CD4-positive, CD25-positive, alpha-beta regulatory T cell (primary cell): Measurements from ENCODE around the gene KLF11. TPM values are rescaled to one million over a fixed set of nuclear protein-coding genes. Genes with fewer than 3 reads are reported as not detected.
A peak's percentile ranks its signal among the peaks of the same experiment; 100 is the strongest.

ENCODE experiments used
- ATAC-seq, 2 donors: fragments of 150-1000 bp; cut with Tn5 transposase; one replicate each; pipeline ENCODE4 v1.10.0; 2021; ENCODE audit warnings: low read depth in 2 of 2, moderate number of reproducible peaks in 2 of 2, moderate library complexity in 1 of 2
- DNase-seq, 3 donors: peaks; one replicate each; pipeline versions ENCODE4 v3.0.0 to v3.0.0-alpha.2; 2012 to 2022; ENCODE audit warnings: mixed read lengths in 1 of 3
- H3K27ac ChIP-seq: one replicate; pipeline ENCODE4 v1.7.0; 2013; ENCODE audit warnings: mild to moderate bottlenecking, low read length; ENCODE audit not compliant: insufficient read depth, poor library complexity, severe bottlenecking
- H3K27me3 ChIP-seq: one replicate; pipeline ENCODE4 v1.7.0; 2013; ENCODE audit warnings: low read length; ENCODE audit not compliant: control insufficient read depth, insufficient read depth
- H3K36me3 ChIP-seq: one replicate; pipeline ENCODE4 v1.7.0; 2013; ENCODE audit warnings: mild to moderate bottlenecking, low read length, moderate library complexity; ENCODE audit not compliant: control insufficient read depth, insufficient read depth
- H3K4me1 ChIP-seq: 2 replicates; pipeline ENCODE4 v1.7.0; 2013; ENCODE audit warnings: mild to moderate bottlenecking, low read length; ENCODE audit not compliant: insufficient read depth, control insufficient read depth, poor library complexity, severe bottlenecking
- H3K4me3 ChIP-seq: one replicate; pipeline ENCODE4 v1.7.0; 2013; ENCODE audit warnings: low read depth, mild to moderate bottlenecking, low read length, moderate library complexity
- H3K9me3 ChIP-seq, 2 experiments: 1 replicate in 1 of 2; 2 replicates in 1 of 2; pipeline ENCODE4 v1.7.0; 2013; ENCODE audit warnings: low read length in 2 of 2, mild to moderate bottlenecking in 1 of 2, moderate library complexity in 1 of 2; ENCODE audit not compliant: control insufficient read depth in 2 of 2
- H3K27ac Mint-ChIP-seq, 3 donors: one replicate each; pipeline ENCODE4 v1.8.0; 2020 to 2022; ENCODE audit warnings: mild to moderate bottlenecking in 3 of 3, mixed read lengths in 3 of 3, moderate library complexity in 2 of 3
- H3K27me3 Mint-ChIP-seq: one replicate; pipeline ENCODE4 v1.8.0; 2022; ENCODE audit warnings: mild to moderate bottlenecking, mixed read lengths
- H3K36me3 Mint-ChIP-seq: one replicate; pipeline ENCODE4 v1.8.0; 2020; ENCODE audit warnings: mixed read lengths
- H3K4me1 Mint-ChIP-seq, 4 donors: one replicate each; pipeline ENCODE4 v1.8.0; 2020 to 2022; ENCODE audit warnings: mixed read lengths in 4 of 4, mild to moderate bottlenecking in 1 of 4
- H3K4me3 Mint-ChIP-seq, 4 donors: one replicate each; pipeline ENCODE4 v1.8.0; 2020 to 2022; ENCODE audit warnings: mild to moderate bottlenecking in 4 of 4, mixed read lengths in 4 of 4, moderate library complexity in 3 of 4
- H3K9me3 Mint-ChIP-seq, 7 donors: one replicate each; pipeline ENCODE4 v1.8.0; 2020 to 2022; ENCODE audit warnings: mixed read lengths in 7 of 7, mild to moderate bottlenecking in 3 of 7, moderate library complexity in 2 of 7
- polyA plus RNA-seq, 4 donors: library from polyadenylated mRNA; unstranded; fragments of 300-500 nt; fragmentation: Illumina TruSeq; gene quantifications; one replicate each; pipeline ENCODE4 v1.2.3, GENCODE V29; 2021
- total RNA-seq: library from RNA; stranded (reverse); gene quantifications from one replicate; pipeline ENCODE4 v1.2.3, GENCODE V29; 2022

The KLF11 gene
- total and polyA plus RNA-seq, 5 donors from 2014 or later = 5.9 to 38.9 (median 11.8) TPM

DNA sequence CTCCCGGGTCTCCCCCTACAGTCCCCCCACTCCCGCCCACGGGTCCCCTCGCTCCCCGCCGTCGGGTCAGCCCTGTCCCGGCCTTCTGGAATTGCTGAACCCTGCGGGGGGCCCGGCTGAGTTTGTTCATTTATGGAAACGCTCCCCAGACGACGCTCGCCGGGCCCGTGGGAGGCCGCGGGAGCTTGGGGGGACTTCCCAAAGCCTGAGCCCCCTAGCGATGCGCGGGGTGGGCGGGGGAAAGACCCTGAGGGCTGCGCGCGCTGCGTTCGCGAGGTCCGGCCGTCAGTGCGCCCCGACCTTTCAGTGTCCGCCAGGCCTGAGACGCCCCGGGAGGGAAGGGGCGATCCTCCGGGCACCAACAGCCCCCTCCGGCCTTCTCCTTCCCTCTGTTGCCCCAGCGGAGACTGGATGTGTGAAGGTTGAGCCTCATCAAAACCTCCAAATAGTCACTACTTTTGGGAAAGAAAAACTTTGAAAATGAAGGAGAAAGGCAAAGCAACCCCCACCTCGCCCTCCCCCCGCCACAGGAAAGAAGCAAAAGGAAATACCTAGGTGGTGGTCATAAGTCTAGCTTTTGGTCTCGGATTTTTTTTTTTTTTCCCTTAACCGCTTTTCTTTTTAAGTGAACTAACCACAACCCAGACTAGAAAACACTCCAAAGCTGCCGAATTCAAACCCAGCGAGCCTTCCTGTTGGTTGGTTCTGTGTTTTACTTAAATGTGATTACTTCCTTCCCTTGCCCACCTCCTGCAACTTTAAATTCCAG lies 37.4 kb downstream of the KLF11 start:
- H3K27me3 Mint-ChIP-seq = peaks cover 73% of the 10 kb centered on the region
- H3K36me3 Mint-ChIP-seq = no peaks in the 10 kb centered on the region
- H3K36me3 ChIP-seq = no peaks in the 10 kb centered on the region
- peak overlapping the region; percentile 58 for H3K4me3 ChIP-seq
- H3K4me3 Mint-ChIP-seq = peak overlapping the region; percentile 74 to 81 (median 80)
- H3K9me3 Mint-ChIP-seq = peaks cover 0 to 1% (median 0%) of the 10 kb centered on the region in 7 donors
- H3K27ac Mint-ChIP-seq = peak overlapping the region in 1 of 3 donors; percentile 63
- H3K4me1 Mint-ChIP-seq = peaks cover 6 to 22% (median 15%) of the 10 kb centered on the region in 4 donors
- peaks cover 41% of the 10 kb centered on the region for H3K27me3 ChIP-seq
- ATAC-seq = no peak
- H3K27ac ChIP-seq = no peak overlapping the region
- H3K4me1 ChIP-seq = peaks cover 23% of the 10 kb centered on the region
- H3K9me3 ChIP-seq = no peaks in the 10 kb centered on the region
- peak in 1 of 3 donors; percentile 40 for DNase-seq

DNA sequence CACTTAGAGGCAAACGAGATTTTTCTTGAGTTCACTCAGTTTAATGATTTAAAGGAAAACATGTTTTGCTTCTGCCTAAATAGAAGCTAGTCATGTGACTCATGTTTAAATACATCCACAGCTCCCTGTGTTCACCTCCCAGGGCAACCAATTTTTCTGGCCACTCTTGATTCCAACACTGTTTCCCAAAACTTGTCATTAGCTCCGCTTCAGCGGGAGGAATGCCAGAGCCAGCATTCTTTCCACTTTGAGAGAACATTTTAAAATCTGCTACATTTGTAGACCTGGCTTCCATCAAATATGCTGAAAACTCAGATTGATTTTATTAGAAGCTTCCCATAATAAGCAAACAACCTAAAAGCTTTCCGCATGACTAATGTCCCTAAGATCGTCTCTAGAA lies 39.7 kb downstream of the KLF11 start:
- peaks cover 73% of the 10 kb centered on the region for H3K27me3 Mint-ChIP-seq
- H3K27ac Mint-ChIP-seq = no peak overlapping the region
- peaks cover 35% of the 10 kb centered on the region for H3K27me3 ChIP-seq
- H3K9me3 Mint-ChIP-seq = peaks cover 0 to 1% (median 0%) of the 10 kb centered on the region in 7 donors
- no peak overlapping the region for H3K4me3 ChIP-seq
- no peak overlapping the region for H3K27ac ChIP-seq
- peaks cover 6 to 17% (median 15%) of the 10 kb centered on the region in 4 donors for H3K4me1 Mint-ChIP-seq
- no peaks in the 10 kb centered on the region for H3K36me3 ChIP-seq
- H3K36me3 Mint-ChIP-seq = no peaks in the 10 kb centered on the region
- H3K4me3 Mint-ChIP-seq = peak overlapping the region in 2 of 4 donors; percentile 29 to 89
- no peaks in the 10 kb centered on the region for H3K9me3 ChIP-seq
- ATAC-seq (no peak), DNase-seq (no peak)
- H3K4me1 ChIP-seq = peaks cover 23% of the 10 kb centered on the region

DNA sequence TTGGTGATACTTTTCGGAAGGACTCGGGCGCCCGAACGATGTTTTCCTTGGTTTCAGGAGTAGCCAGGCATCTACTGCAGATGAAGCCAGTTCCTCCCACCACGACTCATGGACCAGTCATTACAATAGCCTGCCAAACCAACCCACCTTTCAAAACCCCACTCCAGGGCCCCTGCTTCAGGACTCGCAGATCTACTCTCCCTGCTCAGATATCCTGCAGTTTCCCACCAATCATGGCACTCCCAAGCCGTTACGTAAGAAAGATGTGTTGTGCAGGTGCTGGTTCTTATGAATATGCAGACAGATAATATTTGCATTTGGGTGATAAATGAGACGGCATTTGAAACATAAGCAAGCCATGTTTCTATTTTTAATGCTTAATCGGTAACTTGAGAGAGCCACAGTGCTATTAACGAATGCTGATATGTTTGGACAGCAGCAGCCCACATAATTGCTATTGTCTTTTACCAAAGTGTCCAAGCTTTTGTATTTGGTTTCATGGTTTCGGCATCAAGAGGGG lies 40.4 kb downstream of the KLF11 start:
- no peak for DNase-seq
- no peak overlapping the region for H3K27ac ChIP-seq
- H3K36me3 ChIP-seq = no peaks in the 10 kb centered on the region
- ATAC-seq = no peak
- Mint-ChIP-seq H3K27me3 (peaks cover 70% of the 10 kb centered on the region), H3K4me3 (peak overlapping the region in 1 of 4 donors; percentile 15), H3K27ac (peak overlapping the region in 1 of 3 donors; percentile 18), H3K9me3 (peaks cover 0 to 1% (median 0%) of the 10 kb centered on the region in 7 donors), H3K4me1 (peaks cover 6 to 17% (median 13%) of the 10 kb centered on the region in 4 donors), H3K36me3 (no peaks in the 10 kb centered on the region)
- no peak overlapping the region for H3K4me3 ChIP-seq
- peaks cover 28% of the 10 kb centered on the region for H3K27me3 ChIP-seq
- peaks cover 23% of the 10 kb centered on the region for H3K4me1 ChIP-seq
- H3K9me3 ChIP-seq = no peaks in the 10 kb centered on the region

DNA sequence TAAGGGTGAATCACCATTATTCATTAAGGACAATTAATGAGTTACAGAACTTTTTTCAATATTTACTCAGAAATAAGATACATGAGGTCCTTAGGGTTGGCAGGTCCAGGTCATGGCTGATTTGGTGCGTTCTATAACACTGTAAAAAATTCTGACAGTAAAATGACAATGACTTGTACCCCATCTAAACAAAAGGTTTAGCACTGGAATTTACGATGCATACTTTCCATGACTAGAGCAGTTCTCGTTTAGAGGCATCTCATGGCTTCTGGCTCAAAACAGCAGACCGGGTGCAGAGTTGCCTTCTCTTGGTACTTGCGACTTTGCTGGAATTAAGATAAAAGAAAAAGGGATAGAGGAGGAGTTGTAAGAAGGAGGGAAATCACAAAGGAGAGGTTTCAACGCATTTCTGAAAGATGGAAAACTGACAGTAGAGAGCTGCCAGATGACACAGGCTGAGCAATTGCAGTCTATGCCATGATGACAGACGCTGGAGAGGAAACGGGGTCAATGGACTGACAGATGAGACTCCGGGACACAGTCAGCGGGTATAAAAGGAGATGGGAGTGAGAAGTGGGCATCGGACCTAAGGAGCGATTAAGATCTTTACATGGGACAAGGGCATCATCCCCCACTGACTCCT lies 41.0 kb downstream of the KLF11 start:
- Histone ChIP-seq H3K27ac (no peak overlapping the region), H3K4me1 (peaks cover 19% of the 10 kb centered on the region), H3K4me3 (no peak overlapping the region), H3K9me3 (no peaks in the 10 kb centered on the region), H3K27me3 (peaks cover 27% of the 10 kb centered on the region), H3K36me3 (no peaks in the 10 kb centered on the region)
- ATAC-seq (no peak), DNase-seq (no peak)
- peaks cover 0 to 1% (median 0%) of the 10 kb centered on the region in 7 donors for H3K9me3 Mint-ChIP-seq
- H3K27me3 Mint-ChIP-seq = peaks cover 68% of the 10 kb centered on the region
- no peak overlapping the region for H3K27ac Mint-ChIP-seq
- no peaks in the 10 kb centered on the region for H3K36me3 Mint-ChIP-seq
- H3K4me1 Mint-ChIP-seq = peaks cover 3 to 12% (median 8%) of the 10 kb centered on the region in 4 donors
- no peak overlapping the region for H3K4me3 Mint-ChIP-seq

DNA sequence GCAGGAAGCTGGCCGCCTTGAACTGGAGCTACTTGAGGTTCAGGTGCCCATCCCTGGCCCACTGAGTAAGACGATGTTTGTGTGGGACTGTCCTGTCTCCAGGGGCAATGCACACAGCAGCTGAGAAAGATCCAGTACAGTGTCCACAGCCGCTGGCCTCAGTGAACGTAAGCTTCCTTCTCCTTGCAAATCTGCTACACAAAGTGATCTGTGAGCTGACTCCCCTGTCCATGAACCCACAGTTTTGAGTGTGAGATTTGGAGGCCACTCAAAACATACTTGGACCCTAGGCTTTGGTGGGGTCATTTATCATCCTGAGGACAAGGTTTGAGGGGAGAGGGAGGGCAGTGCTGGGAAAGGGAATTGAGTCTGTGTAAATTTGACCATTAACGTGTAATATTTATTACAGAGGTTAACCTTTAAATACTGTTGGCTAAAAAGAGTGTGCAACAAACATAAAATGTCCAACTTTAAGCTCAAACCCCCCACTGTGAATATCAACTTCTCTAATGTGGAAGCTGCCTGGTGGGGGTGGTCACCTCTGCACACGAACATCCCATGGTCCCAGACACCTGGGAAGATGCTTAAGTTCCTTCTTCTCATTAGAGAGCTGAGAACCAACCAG lies 41.8 kb downstream of the KLF11 start:
- ATAC-seq = no peak
- Mint-ChIP-seq H3K27ac (no peak overlapping the region), H3K36me3 (no peaks in the 10 kb centered on the region), H3K27me3 (peaks cover 76% of the 10 kb centered on the region), H3K4me3 (no peak overlapping the region), H3K4me1 (peaks cover 3 to 11% (median 8%) of the 10 kb centered on the region in 4 donors), H3K9me3 (peaks cover 0 to 1% (median 0%) of the 10 kb centered on the region in 7 donors)
- no peaks in the 10 kb centered on the region for H3K9me3 ChIP-seq
- H3K4me1 ChIP-seq = peaks cover 14% of the 10 kb centered on the region
- DNase-seq = no peak
- no peaks in the 10 kb centered on the region for H3K36me3 ChIP-seq
- H3K27me3 ChIP-seq = peaks cover 35% of the 10 kb centered on the region
- no peak overlapping the region for H3K27ac ChIP-seq
- H3K4me3 ChIP-seq = no peak overlapping the region

DNA sequence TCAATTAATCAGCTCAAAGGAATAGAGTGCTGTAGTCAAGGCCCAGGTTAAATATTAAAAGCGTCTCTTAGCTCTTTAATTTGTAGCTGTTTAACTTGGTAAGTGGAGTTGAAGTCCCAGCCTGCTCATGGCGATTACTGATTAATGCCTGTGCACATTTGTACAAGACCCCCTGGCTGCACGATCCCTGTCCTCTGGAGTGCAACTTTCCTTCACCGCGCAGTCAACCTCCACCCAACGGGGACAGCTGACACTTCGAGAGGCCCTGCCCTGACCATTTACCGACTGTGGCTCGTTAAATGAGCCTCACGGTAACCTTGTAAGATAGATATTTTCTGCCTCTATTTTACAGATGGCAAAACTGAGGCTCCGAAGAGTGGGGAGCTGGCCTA lies 42.3 kb downstream of the KLF11 start:
- Histone ChIP-seq H3K4me1 (peaks cover 10% of the 10 kb centered on the region), H3K27me3 (peaks cover 39% of the 10 kb centered on the region), H3K36me3 (no peaks in the 10 kb centered on the region), H3K4me3 (no peak overlapping the region), H3K27ac (no peak overlapping the region), H3K9me3 (no peaks in the 10 kb centered on the region)
- DNase-seq (no peak), ATAC-seq (no peak)
- Mint-ChIP-seq H3K4me1 (peaks cover 3 to 11% (median 9%) of the 10 kb centered on the region in 4 donors), H3K27me3 (peaks cover 81% of the 10 kb centered on the region), H3K4me3 (no peak overlapping the region), H3K9me3 (peaks cover 0 to 1% (median 0%) of the 10 kb centered on the region in 7 donors), H3K27ac (no peak overlapping the region), H3K36me3 (no peaks in the 10 kb centered on the region)

DNA sequence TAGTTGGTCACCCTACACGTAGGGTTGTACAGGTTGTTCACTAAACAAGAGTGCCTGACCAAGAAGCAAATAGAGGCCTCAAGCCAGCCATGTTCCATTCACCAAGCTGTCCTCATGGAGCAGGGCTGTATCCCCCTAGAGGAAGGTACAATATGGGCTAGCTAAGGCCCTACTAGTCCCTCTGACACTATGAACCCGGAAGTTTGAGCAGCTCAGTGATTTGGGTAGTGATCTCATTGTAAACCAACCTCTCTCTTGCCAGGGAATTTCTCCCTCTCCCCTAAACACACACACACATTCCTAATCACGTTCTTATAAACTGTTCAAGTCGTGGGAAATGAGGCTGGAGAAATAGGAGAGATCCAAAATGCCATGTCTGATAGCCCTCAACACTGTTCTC lies 43.6 kb downstream of the KLF11 start:
- H3K4me3 Mint-ChIP-seq = no peak overlapping the region
- no peaks in the 10 kb centered on the region for H3K36me3 Mint-ChIP-seq
- H3K4me1 Mint-ChIP-seq = peaks cover 0 to 7% (median 4%) of the 10 kb centered on the region in 4 donors
- Histone ChIP-seq H3K9me3 (no peaks in the 10 kb centered on the region), H3K4me1 (peaks cover 5% of the 10 kb centered on the region), H3K27me3 (peaks cover 38% of the 10 kb centered on the region), H3K4me3 (no peak overlapping the region), H3K36me3 (no peaks in the 10 kb centered on the region), H3K27ac (no peak overlapping the region)
- ATAC-seq (no peak), DNase-seq (no peak)
- H3K27me3 Mint-ChIP-seq = peaks cover 77% of the 10 kb centered on the region
- H3K9me3 Mint-ChIP-seq = peaks cover 0 to 2% (median 0%) of the 10 kb centered on the region in 7 donors
- H3K27ac Mint-ChIP-seq = peak overlapping the region in 1 of 3 donors; percentile 20
